H1 (cell line): ENCODE results near the gene DAPK2. TPM values are rescaled to one million over a fixed set of nuclear protein-coding genes. Genes with fewer than 3 reads are reported as not detected.

Source experiments
- CTCF ChIA-PET: fragments of 300-600 bp; sonication (Branson Sonifier 250); formaldehyde crosslinking; loops from one replicate; lab custom pipeline; 2021; ENCODE audit not compliant: partially characterized antibody; lab: Charles Lee
- POLR2A ChIA-PET: fragments of 300-600 bp; sonication (Branson Sonifier 250); formaldehyde crosslinking; loops from one replicate; lab custom pipeline; 2021; ENCODE audit warnings: inconsistent platforms; ENCODE audit not compliant: partially characterized antibody; lab: Charles Lee
- DNase-seq, 2 experiments: peaks; one replicate each; pipeline versions ENCODE4 v3.0.0 to v3.0.0-alpha.2; 2010 to 2022; ENCODE audit warnings: low spot score in 2 of 2, low read depth in 1 of 2, mixed read lengths in 1 of 2
- FAIRE-seq: peaks from 2 replicates; lab custom pipeline; 2011; peaks lifted over from hg19 to GRCh38; lab: Jason Lieb, UNC
- H2AFZ ChIP-seq: 2 replicates; pipeline ENCODE4 v1.8.1; 2012; ENCODE audit warnings: low read length, inconsistent platforms
- H2AK5ac ChIP-seq: 2 replicates; pipeline ENCODE4 v1.6.1; 2013; ENCODE audit warnings: low read depth, low read length
- H2BK120ac ChIP-seq: replicated peaks from 2 replicates; pipeline ENCODE3; 2013; ENCODE audit warnings: low read depth, low read length, inconsistent platforms
- H2BK12ac ChIP-seq: 2 replicates; pipeline ENCODE4 v1.6.1; 2013; ENCODE audit warnings: low read depth, low read length
- H2BK15ac ChIP-seq: 2 replicates; pipeline ENCODE4 v1.6.1; 2013; ENCODE audit warnings: low read length
- H2BK20ac ChIP-seq: 2 replicates; pipeline ENCODE4 v1.6.1; 2013; ENCODE audit warnings: low read length
- H2BK5ac ChIP-seq: 2 replicates; pipeline ENCODE4 v1.6.1; 2013; ENCODE audit warnings: low read depth, low read length
- H3K14ac ChIP-seq: 2 replicates; pipeline ENCODE4 v1.6.1; 2013; ENCODE audit warnings: inconsistent platforms; ENCODE audit not compliant: insufficient read length
- H3K18ac ChIP-seq: 2 replicates; pipeline ENCODE4 v1.6.1; 2013; ENCODE audit warnings: low read length; ENCODE audit errors: extremely low read depth
- H3K23ac ChIP-seq: 2 replicates; pipeline ENCODE4 v1.6.1; 2013; ENCODE audit warnings: inconsistent platforms; ENCODE audit not compliant: insufficient read length
- H3K23me2 ChIP-seq: 2 replicates; pipeline ENCODE4 v1.6.1; 2013; ENCODE audit warnings: low read depth, low read length
- H3K27ac ChIP-seq: 2 replicates; pipeline ENCODE4 v1.6.1; 2011; ENCODE audit warnings: low read depth, low read length, inconsistent platforms
- H3K27me3 ChIP-seq, 4 experiments: replicated peaks in 1 of 4; 1 replicate in 1 of 4; 2 replicates in 3 of 4; pipeline versions ENCODE4 v1.6.1 to v1.8.1; 2011 to 2013; ENCODE audit warnings: low read length in 3 of 4, mild to moderate bottlenecking in 3 of 4, inconsistent platforms in 2 of 4, mixed read lengths in 2 of 4, moderate library complexity in 1 of 4; ENCODE audit not compliant: control insufficient read depth in 3 of 4, insufficient read depth in 3 of 4; ENCODE audit errors: extremely low read depth in 1 of 4
- H3K36me3 ChIP-seq, 4 experiments: 2 replicates each; pipeline versions ENCODE4 v1.6.1 to v1.8.1; 2011 to 2013; ENCODE audit warnings: mild to moderate bottlenecking in 4 of 4, low read length in 3 of 4, moderate library complexity in 2 of 4, control low read depth in 1 of 4, inconsistent platforms in 1 of 4; ENCODE audit not compliant: insufficient read depth in 4 of 4, control insufficient read depth in 2 of 4
- H3K4ac ChIP-seq: replicated peaks from 2 replicates; pipeline ENCODE3; 2013; ENCODE audit warnings: low read length, low read depth, mixed read lengths, inconsistent platforms; ENCODE audit not compliant: insufficient read length
- H3K4me1 ChIP-seq, 4 experiments: replicated peaks in 1 of 4; 1 replicate in 1 of 4; 2 replicates in 3 of 4; pipeline versions ENCODE4 v1.6.1 to v1.8.1; 2011 to 2013; ENCODE audit warnings: low read length in 3 of 4, inconsistent platforms in 2 of 4, mixed read lengths in 1 of 4; ENCODE audit not compliant: insufficient read depth in 4 of 4, control insufficient read depth in 3 of 4
- H3K4me2 ChIP-seq, 2 experiments: 2 replicates each; pipeline versions ENCODE4 v1.6.1 to v1.8.1; 2011 to 2013; ENCODE audit warnings: low read depth in 2 of 2, low read length in 2 of 2, control low read depth in 1 of 2, inconsistent platforms in 1 of 2, mild to moderate bottlenecking in 1 of 2; ENCODE audit not compliant: insufficient read depth in 1 of 2
- H3K4me3 ChIP-seq, 4 experiments: fragments of 200-600, 300-600 bp in 1 of 4; sonication (generic), shearing (Covaris generic), sonication (Bioruptor Twin) in 1 of 4; 2 replicates each; pipeline versions ENCODE4 v1.5.1 to v1.8.1; 2011 to 2016; ENCODE audit warnings: low read length in 4 of 4, low read depth in 3 of 4, control low read depth in 2 of 4, inconsistent platforms in 2 of 4, mild to moderate bottlenecking in 2 of 4, mixed read lengths in 1 of 4, moderate library complexity in 1 of 4; ENCODE audit not compliant: insufficient read depth in 2 of 4; ENCODE audit errors: extremely low read depth in 1 of 4
- H3K56ac ChIP-seq: replicated peaks from 2 replicates; pipeline ENCODE3; 2013; ENCODE audit warnings: low read depth, mild to moderate bottlenecking, mixed read lengths, low read length, inconsistent platforms; ENCODE audit not compliant: insufficient read length
- H3K79me1 ChIP-seq: 2 replicates; pipeline ENCODE4 v1.6.1; 2013; ENCODE audit warnings: low read depth, low read length, control low read depth
- H3K79me2 ChIP-seq, 2 experiments: 2 replicates each; pipeline versions ENCODE4 v1.6.1 to v1.8.1; 2012 to 2013; ENCODE audit warnings: low read length in 2 of 2, mild to moderate bottlenecking in 2 of 2, inconsistent platforms in 1 of 2; ENCODE audit not compliant: insufficient read depth in 2 of 2, control insufficient read depth in 1 of 2
- H3K9ac ChIP-seq, 4 experiments: replicated peaks in 1 of 4; 1 replicate in 1 of 4; 2 replicates in 3 of 4; pipeline versions ENCODE4 v1.6.1 to v1.8.1; 2011 to 2013; ENCODE audit warnings: low read depth in 3 of 4, low read length in 3 of 4, control low read depth in 2 of 4, mild to moderate bottlenecking in 2 of 4, moderate library complexity in 2 of 4, inconsistent platforms in 1 of 4; ENCODE audit errors: extremely low read depth in 1 of 4
- H3K9me3 ChIP-seq, 2 experiments: 2 replicates each; pipeline versions ENCODE4 v1.6.1 to v1.8.1; 2012 to 2013; ENCODE audit warnings: mild to moderate bottlenecking in 2 of 2, moderate library complexity in 2 of 2, control low read depth in 1 of 2, inconsistent platforms in 1 of 2, low read depth in 1 of 2, low read length in 1 of 2, mixed read lengths in 1 of 2; ENCODE audit not compliant: insufficient read depth in 2 of 2
- H4K20me1 ChIP-seq, 2 experiments: replicated peaks in 1 of 2; 2 replicates each; pipeline versions ENCODE3 to v1.8.1; 2011 to 2013; ENCODE audit warnings: inconsistent platforms in 2 of 2, low read length in 2 of 2, mild to moderate bottlenecking in 1 of 2; ENCODE audit not compliant: insufficient read depth in 2 of 2, control insufficient read depth in 1 of 2
- H4K5ac ChIP-seq: 2 replicates; pipeline ENCODE4 v1.6.1; 2013; ENCODE audit warnings: low read length, low read depth, mixed read lengths, inconsistent platforms; ENCODE audit not compliant: insufficient read length
- H4K8ac ChIP-seq: 2 replicates; pipeline ENCODE4 v1.8.0; 2013; ENCODE audit warnings: mild to moderate bottlenecking, moderate library complexity, low read length, inconsistent platforms; ENCODE audit not compliant: insufficient read depth; ENCODE audit errors: extremely low read depth
- H4K91ac ChIP-seq: replicated peaks from 2 replicates; pipeline ENCODE3; 2013; ENCODE audit warnings: low read length, mixed read lengths, inconsistent platforms; ENCODE audit not compliant: insufficient read length
- ATF3 ChIP-seq: IDR thresholded peaks from 2 replicates; pipeline ENCODE4 v1.6.1; 2011; ENCODE audit warnings: low read depth, mild to moderate bottlenecking, low read length; ENCODE audit not compliant: insufficient read depth
- CEBPB ChIP-seq: IDR thresholded peaks from 2 replicates; pipeline ENCODE4 v1.6.1; 2012; ENCODE audit warnings: low read depth, low read length
- EGR1 ChIP-seq: IDR thresholded peaks from 2 replicates; pipeline ENCODE4 v1.6.1; 2011; ENCODE audit warnings: low read depth, low read length, borderline replicate concordance
- KDM1A ChIP-seq: fragments of 200-600, 300-600 bp; sonication (generic); IDR thresholded peaks from 2 replicates; pipeline ENCODE4 v1.7.1; 2016; ENCODE audit warnings: mild to moderate bottlenecking, low read length, borderline replicate concordance
- PHF8 ChIP-seq: fragments of 200-600 bp; sonication (generic); conservative IDR thresholded peaks from 2 replicates; pipeline ENCODE4 v1.7.1; 2012; ENCODE audit warnings: low read depth, mild to moderate bottlenecking, inconsistent platforms, low read length, moderate library complexity
- POLR2A ChIP-seq, 2 experiments: IDR thresholded peaks; 1 replicate in 1 of 2; 2 replicates in 1 of 2; pipeline ENCODE4 v1.6.1; 2011; ENCODE audit warnings: low read depth in 2 of 2, low read length in 2 of 2, mild to moderate bottlenecking in 2 of 2; ENCODE audit errors: control extremely low read depth in 1 of 2
- RAD21 ChIP-seq, 2 experiments: IDR thresholded peaks in 1 of 2; conservative IDR thresholded peaks in 1 of 2; 2 replicates each; pipeline ENCODE4 v1.6.1; 2011; ENCODE audit warnings: low read depth in 2 of 2, low read length in 2 of 2, improper control_type of control experiment in 1 of 2, inconsistent platforms in 1 of 2, mild to moderate bottlenecking in 1 of 2, moderate library complexity in 1 of 2
- RNF2 ChIP-seq: fragments of 200-900, 300-1000 bp; sonication (generic); IDR thresholded peaks from 2 replicates; pipeline ENCODE4 v1.7.1; 2016; ENCODE audit warnings: borderline replicate concordance, low read depth, mild to moderate bottlenecking, antibody characterized with exemption, low read length; ENCODE audit not compliant: poor library complexity, severe bottlenecking; ENCODE audit errors: missing control alignments
- SIX5 ChIP-seq: IDR thresholded peaks from 2 replicates; pipeline ENCODE4 v1.6.1; 2011; ENCODE audit warnings: mild to moderate bottlenecking, low read depth, low read length
- TBP ChIP-seq: IDR thresholded peaks from 2 replicates; pipeline ENCODE4 v1.6.1; 2011; ENCODE audit warnings: low read depth, low read length, improper control_type of control experiment
- USF2 ChIP-seq: IDR thresholded peaks from 2 replicates; pipeline ENCODE4 v1.6.1; 2011; ENCODE audit warnings: low read length, improper control_type of control experiment
- ZNF274 ChIP-seq: IDR thresholded peaks from 2 replicates; pipeline ENCODE4 v1.7.0; 2012; ENCODE audit warnings: low read length, borderline replicate concordance; ENCODE audit errors: extremely low read depth
- WGBS, 2 experiments: shearing (Covaris generic) in 1 of 2; methylation state at CpG; one replicate each; pipeline versions ENCODE4 v1.1.6 to v1.1.7; 2013 to 2015; ENCODE audit warnings: low lambda C conversion rate in 2 of 2, mixed read lengths in 2 of 2, inconsistent platforms in 1 of 2, low coverage in 1 of 2, missing lambda C conversion rate in 1 of 2; ENCODE audit not compliant: insufficient replicate concordance in 2 of 2, insufficient coverage in 1 of 2, insufficient read length in 1 of 2; ENCODE audit errors: extremely low coverage in 1 of 2, missing lambda C conversion rate in 1 of 2; 5-methylcytosine and 5-hydroxymethylcytosine counted together
- polyA plus RNA-seq, 7 experiments: library from polyadenylated mRNA; depleted of rRNA in 3 of 7; stranded (reverse) in 5 of 7; unstranded in 2 of 7; fragments of >200 nt in 5 of 7; fragments of 200-250 nt in 2 of 7; gene quantifications; 1 replicate in 5 of 7; 2 replicates in 1 of 7; 4 replicates in 1 of 7; pipeline versions ENCODE4 v1.2.1 to v1.2.3, GENCODE V29; 2011 to 2013; ENCODE audit warnings: missing spikeins in 2 of 7, mixed read lengths in 2 of 7
- total RNA-seq: library from RNA; stranded (reverse); fragmentation: NEBNext Ultra II Directional; extraction: Animal tissue kit (Norgen Biotek cat#: 25700); gene quantifications from 2 replicates; pipeline ENCODE4 v1.2.1, GENCODE V29; 2021

DAPK2 gene
- total and polyA plus RNA-seq, 2 of the 8 experiments (the other 6 are each of a cell fraction or from before 2014, with no cell fraction given) = 1.8 to 2.9 TPM

- Histone ChIP-seq H3K36me3 (no peaks in the 10 kb centered on the region), H2BK5ac (no peak overlapping the region), H3K14ac (no peak overlapping the region), H4K8ac (no peak overlapping the region), H3K9me3 (no peaks in the 10 kb centered on the region), H2AK5ac (no peak overlapping the region), H3K18ac (no peak overlapping the region), H3K27ac (no peak overlapping the region), H3K79me2 (no peaks in the 10 kb centered on the region), H3K23ac (no peak overlapping the region), H2AFZ (no peak overlapping the region), H2BK120ac (no peak overlapping the region), H3K4me1 (no peaks in the 10 kb centered on the region), H3K4ac (no peak overlapping the region), H3K79me1 (no peaks in the 10 kb centered on the region), H4K5ac (no peak overlapping the region), H3K23me2 (no peaks in the 10 kb centered on the region; the same call in 1 of the 2 replicates), H3K56ac (no peak overlapping the region), H3K9ac (no peak overlapping the region), H4K20me1 (no peaks in the 10 kb centered on the region), H4K91ac (no peak overlapping the region), H3K4me3 (no peak overlapping the region), H3K4me2 (no peak overlapping the region), H2BK12ac (no peak overlapping the region), H2BK20ac (no peak overlapping the region), H3K27me3 (no peaks in the 10 kb centered on the region), H2BK15ac (no peak overlapping the region)
- no peak for FAIRE-seq
- no peak for DNase-seq
- ChIA-PET CTCF (interaction anchor here (1.0 to 1.9 kb wide), 6 partner anchors 12 to 105 kb away, joined by 3 to 5 read pairs (median 4); no protein-coding TSS in a partner anchor), POLR2A (interaction anchor here (1.4 kb wide), 1 partner anchor 13 kb away, joined by 3 read pairs; no protein-coding TSS in a partner anchor)
- 87% methylated on average over 3 of the region's 3 CpGs; no CpG with 5 or more reads in 1 of the 2 experiments for WGBS, 2 experiments
- TF ChIP-seq CEBPB (no peak), TBP (no peak), SIX5 (no peak), PHF8 (no peak), ATF3 (no peak), USF2 (no peak), EGR1 (no peak), RNF2 (no peak), POLR2A (IDR thresholded peaks at IDR 0.05; ENCODE audit: control extremely low read depth in 1 of 2, low read depth in 2 of 2, low read length in 2 of 2) (no peak), KDM1A (no peak), RAD21 (IDR thresholded peaks at IDR 0.05 in 1 of 2, conservative IDR thresholded peaks at IDR 0.05 in 1 of 2; ENCODE audit: low read depth in 2 of 2, low read length in 2 of 2) (no peak), ZNF274 (no peak)
Observed at GRCh38 chr15:63857461-63857856, 188.8 kb downstream of the DAPK2 start.
